CD4-positive, alpha-beta T cell (primary cell): Measurements from ENCODE around the gene MAPKBP1. TPM values are rescaled to one million over a fixed set of nuclear protein-coding genes. Genes with fewer than 3 reads are reported as not detected.

ENCODE experiments used
- ATAC-seq: fragments of 200-7000 bp; cut with Tn5 transposase; one replicate; pipeline ENCODE4 v1.10.0; 2022; ENCODE audit warnings: mild to moderate bottlenecking; ENCODE audit not compliant: poor library complexity
- CTCF ChIA-PET: fragments of 350-600 bp; sonication (Branson Sonifier 250); formaldehyde crosslinking; loops from one replicate; lab custom pipeline; 2021; ENCODE audit warnings: antibody characterized with exemption, inconsistent platforms; lab: Charles Lee
- POLR2A ChIA-PET: fragments of 350-600 bp; sonication (Branson Sonifier 250); formaldehyde crosslinking; loops from one replicate; lab custom pipeline; 2021; ENCODE audit warnings: antibody characterized with exemption, inconsistent platforms; lab: Charles Lee
- DNase-seq, 14 experiments: peaks; one replicate each; pipeline ENCODE4 v3.0.0-alpha.2; 2013 to 2020; ENCODE audit warnings: mixed read lengths in 2 of 14
- H3K27ac ChIP-seq, 2 donors: one replicate each; pipeline versions ENCODE4 v1.5.1 to v1.7.0; 2013; ENCODE audit warnings: low read length in 2 of 2, low read depth in 1 of 2, mild to moderate bottlenecking in 1 of 2
- H3K27me3 ChIP-seq, 2 experiments: 1 replicate in 1 of 2; 2 replicates in 1 of 2; pipeline versions ENCODE4 v1.6.1 to v1.7.0; 2013; ENCODE audit warnings: low read length in 2 of 2, control low read depth in 1 of 2, mild to moderate bottlenecking in 1 of 2, moderate library complexity in 1 of 2; ENCODE audit not compliant: insufficient read depth in 2 of 2, control insufficient read depth in 1 of 2
- H3K36me3 ChIP-seq: one replicate; pipeline ENCODE4 v1.6.1; 2013; ENCODE audit warnings: low read length, control low read depth; ENCODE audit not compliant: insufficient read depth
- H3K4me1 ChIP-seq: one replicate; pipeline ENCODE4 v1.6.1; 2013; ENCODE audit warnings: low read length, control low read depth; ENCODE audit not compliant: insufficient read depth
- H3K4me3 ChIP-seq: one replicate; pipeline ENCODE4 v1.5.1; 2013; ENCODE audit warnings: mild to moderate bottlenecking, low read length, moderate library complexity
- H3K9me3 ChIP-seq, 2 experiments: 1 replicate in 1 of 2; 2 replicates in 1 of 2; pipeline versions ENCODE4 v1.6.1 to v1.7.0; 2013; ENCODE audit warnings: low read length in 2 of 2, mild to moderate bottlenecking in 2 of 2, control low read depth in 1 of 2, moderate library complexity in 1 of 2; ENCODE audit not compliant: control insufficient read depth in 1 of 2, insufficient read depth in 1 of 2
- H3K27ac Mint-ChIP-seq: one replicate; pipeline ENCODE4 v1.8.0; 2020; ENCODE audit warnings: mixed read lengths
- H3K27me3 Mint-ChIP-seq: one replicate; pipeline ENCODE4 v1.8.0; 2021; ENCODE audit warnings: mixed read lengths
- H3K36me3 Mint-ChIP-seq: one replicate; pipeline ENCODE4 v1.8.0; 2021; ENCODE audit warnings: low read depth, mixed read lengths
- H3K4me1 Mint-ChIP-seq: one replicate; pipeline ENCODE4 v1.8.0; 2021; ENCODE audit warnings: low read depth, mixed read lengths
- H3K4me3 Mint-ChIP-seq: one replicate; pipeline ENCODE4 v1.8.0; 2020; ENCODE audit warnings: mild to moderate bottlenecking, mixed read lengths
- H3K9me3 Mint-ChIP-seq: one replicate; pipeline ENCODE4 v1.8.0; 2020; ENCODE audit warnings: mixed read lengths
- intact Hi-C, 2 experiments: fragments of 100-400 bp; cut with DNase I in 1 of 2; cut with micrococcal nuclease in 1 of 2; formaldehyde crosslinking; loops; one replicate each; pipeline versions ENCODE4 v1.15.1 to v1.9.0; 2023 to 2025; cut with DNase I, micrococcal nuclease
- total RNA-seq, 174 experiments: library from RNA in 2 of 174; stranded (reverse) in 2 of 174; gene quantifications; one replicate each; pipeline ENCODE4 v1.2.3 and lab custom pipeline; 2021 to 2026
- TF ChIP-seq, protein P1 (sequence below): fragments of 200-600 bp; IDR thresholded peaks from one replicate; pipeline ENCODE4 v1.8.0; 2022; ENCODE audit warnings: antibody characterized with exemption, mild to moderate bottlenecking

The MAPKBP1 gene
- total RNA-seq, 2 experiments from 2014 or later: 26.0 to 30.0 TPM

DNA sequence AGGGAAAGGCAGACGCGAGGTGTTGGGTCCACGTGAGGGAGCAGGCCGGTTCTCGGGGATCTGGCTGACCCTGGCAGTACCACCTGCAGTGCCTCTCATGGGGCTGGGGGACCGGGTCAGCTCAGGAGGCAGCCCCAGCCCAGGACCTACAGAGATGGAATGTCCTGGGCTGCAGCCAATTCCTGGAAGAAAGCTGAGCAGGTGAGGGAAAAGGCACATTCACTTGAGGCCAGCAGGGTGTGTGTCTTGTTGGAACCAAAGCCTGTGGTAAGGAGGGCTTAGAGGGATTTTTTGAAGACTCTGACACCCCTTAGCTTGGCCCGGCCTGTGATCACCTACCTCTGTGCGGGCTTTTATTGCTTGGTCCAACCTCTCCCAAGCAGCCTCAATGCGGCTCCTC is 80.2 kb downstream of the MAPKBP1 start:
- ChIA-PET CTCF (no interaction called here), POLR2A (no interaction called here)
- intact Hi-C loops: no loop called here
- no peaks in the 10 kb centered on the region for H3K27me3 ChIP-seq
- no peak overlapping the region for H3K4me3 Mint-ChIP-seq
- no peaks in the 10 kb centered on the region for H3K9me3 ChIP-seq
- H3K27ac Mint-ChIP-seq: no peak overlapping the region
- no peaks in the 10 kb centered on the region for H3K4me1 Mint-ChIP-seq
- ATAC-seq: no peak
- H3K27ac ChIP-seq: no peak overlapping the region
- DNase-seq: no peak
- H3K36me3 ChIP-seq: no peaks in the 10 kb centered on the region
- no peaks in the 10 kb centered on the region for H3K27me3 Mint-ChIP-seq
- H3K9me3 Mint-ChIP-seq: no peaks in the 10 kb centered on the region
- H3K4me3 ChIP-seq: no peak overlapping the region
- H3K4me1 ChIP-seq: peaks cover 5% of the 10 kb centered on the region
- TF ChIP-seq, protein P1, sequence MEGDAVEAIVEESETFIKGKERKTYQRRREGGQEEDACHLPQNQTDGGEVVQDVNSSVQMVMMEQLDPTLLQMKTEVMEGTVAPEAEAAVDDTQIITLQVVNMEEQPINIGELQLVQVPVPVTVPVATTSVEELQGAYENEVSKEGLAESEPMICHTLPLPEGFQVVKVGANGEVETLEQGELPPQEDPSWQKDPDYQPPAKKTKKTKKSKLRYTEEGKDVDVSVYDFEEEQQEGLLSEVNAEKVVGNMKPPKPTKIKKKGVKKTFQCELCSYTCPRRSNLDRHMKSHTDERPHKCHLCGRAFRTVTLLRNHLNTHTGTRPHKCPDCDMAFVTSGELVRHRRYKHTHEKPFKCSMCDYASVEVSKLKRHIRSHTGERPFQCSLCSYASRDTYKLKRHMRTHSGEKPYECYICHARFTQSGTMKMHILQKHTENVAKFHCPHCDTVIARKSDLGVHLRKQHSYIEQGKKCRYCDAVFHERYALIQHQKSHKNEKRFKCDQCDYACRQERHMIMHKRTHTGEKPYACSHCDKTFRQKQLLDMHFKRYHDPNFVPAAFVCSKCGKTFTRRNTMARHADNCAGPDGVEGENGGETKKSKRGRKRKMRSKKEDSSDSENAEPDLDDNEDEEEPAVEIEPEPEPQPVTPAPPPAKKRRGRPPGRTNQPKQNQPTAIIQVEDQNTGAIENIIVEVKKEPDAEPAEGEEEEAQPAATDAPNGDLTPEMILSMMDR: no peak
- H3K36me3 Mint-ChIP-seq: no peaks in the 10 kb centered on the region

DNA sequence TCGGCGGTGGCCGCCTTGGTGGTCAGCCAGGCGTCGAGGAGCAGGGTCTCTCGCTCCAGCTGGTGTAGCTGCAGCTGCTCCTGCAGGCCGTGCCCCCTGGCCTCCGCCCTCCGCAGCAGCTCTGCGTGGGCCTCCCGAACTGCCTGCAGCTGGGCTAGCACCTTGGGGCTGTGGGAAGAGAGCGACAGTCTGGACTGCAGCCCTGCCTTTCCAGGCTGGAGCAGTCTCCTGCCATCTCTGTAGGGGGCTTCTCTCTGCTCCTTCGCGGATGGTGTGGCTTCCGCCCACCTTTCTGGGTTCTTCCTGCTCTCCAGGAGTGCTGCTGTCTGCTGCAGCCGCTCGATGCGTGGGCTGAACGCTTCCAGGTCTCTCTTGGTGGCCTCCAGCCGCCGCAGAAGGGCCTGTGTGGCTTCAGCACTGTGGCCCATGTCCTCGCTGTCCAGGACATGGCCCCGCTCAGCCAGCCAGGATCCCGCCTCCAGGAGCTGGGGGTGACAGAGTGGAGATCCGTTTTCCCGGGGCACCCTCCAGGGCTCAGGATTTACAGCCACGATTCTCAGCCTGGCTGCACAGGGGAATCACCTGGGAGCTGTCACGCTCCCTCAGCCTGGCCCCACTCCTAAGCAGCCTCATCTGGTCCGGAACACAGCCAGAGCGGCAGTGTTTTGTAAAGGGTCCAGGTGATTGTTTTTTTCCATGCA is 81.1 kb downstream of the MAPKBP1 start:
- Histone ChIP-seq H3K4me3 (no peak overlapping the region), H3K36me3 (no peaks in the 10 kb centered on the region), H3K4me1 (peaks cover 12% of the 10 kb centered on the region), H3K27ac (no peak overlapping the region), H3K9me3 (no peaks in the 10 kb centered on the region), H3K27me3 (no peaks in the 10 kb centered on the region)
- DNase-seq (no peak), ATAC-seq (no peak)
- H3K4me3 Mint-ChIP-seq: no peak overlapping the region
- H3K9me3 Mint-ChIP-seq: no peaks in the 10 kb centered on the region
- no peak overlapping the region for H3K27ac Mint-ChIP-seq
- TF ChIP-seq, protein P1: no peak
- CTCF ChIA-PET: no interaction called here
- POLR2A ChIA-PET: no interaction called here
- H3K4me1 Mint-ChIP-seq: peaks cover 5% of the 10 kb centered on the region
- no peaks in the 10 kb centered on the region for H3K27me3 Mint-ChIP-seq
- H3K36me3 Mint-ChIP-seq: no peaks in the 10 kb centered on the region
- intact Hi-C loops: no loop called here

DNA sequence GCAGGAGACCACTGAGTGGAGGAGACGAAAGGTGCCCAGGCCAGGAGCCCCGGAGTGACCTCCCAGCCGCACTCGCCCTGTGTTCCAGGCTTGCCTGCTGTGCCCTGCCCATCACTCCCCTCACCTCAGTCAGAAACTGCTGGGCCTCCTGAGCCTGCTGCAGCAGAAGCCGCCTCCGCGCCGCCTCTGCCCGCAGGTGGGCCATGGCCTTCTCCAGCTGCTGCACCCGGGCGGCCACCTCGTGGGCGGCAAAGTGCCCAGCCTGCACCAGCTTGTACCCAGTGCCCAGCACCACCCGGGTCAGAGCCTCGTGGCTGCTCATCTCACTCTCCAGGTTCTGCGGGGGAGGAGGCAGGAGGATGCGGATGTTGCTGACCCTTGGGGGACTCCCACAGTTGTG is 82.0 kb downstream of the MAPKBP1 start:
- ATAC-seq: no peak
- TF ChIP-seq, protein P1: no peak
- DNase-seq: no peak
- Mint-ChIP-seq H3K4me1 (peaks cover 5% of the 10 kb centered on the region), H3K9me3 (no peaks in the 10 kb centered on the region), H3K27ac (no peak overlapping the region), H3K36me3 (no peaks in the 10 kb centered on the region), H3K27me3 (no peaks in the 10 kb centered on the region), H3K4me3 (no peak overlapping the region)
- Histone ChIP-seq H3K4me1 (peaks cover 10% of the 10 kb centered on the region), H3K4me3 (no peak overlapping the region), H3K27me3 (no peaks in the 10 kb centered on the region), H3K36me3 (no peaks in the 10 kb centered on the region), H3K27ac (no peak overlapping the region), H3K9me3 (no peaks in the 10 kb centered on the region)
- intact Hi-C loops: no loop called here
- POLR2A ChIA-PET: no interaction called here
- CTCF ChIA-PET: no interaction called here
